Keratinocyte (primary cell): ENCODE measurements around the gene HMCES. TPM values are rescaled to one million over a fixed set of nuclear protein-coding genes. Genes with fewer than 3 reads are reported as not detected.

Experiments used
- DNase-seq: peaks from one replicate; pipeline ENCODE4 v3.0.0-alpha.2; 2011; ENCODE audit warnings: low read depth, missing footprints, low spot score
- FAIRE-seq: peaks from 2 replicates; lab custom pipeline; 2011; peaks lifted over from hg19 to GRCh38; lab: Jason Lieb, UNC
- H2AFZ ChIP-seq: 2 replicates; pipeline ENCODE4 v1.6.0; 2012; ENCODE audit warnings: low read length, control low read depth, inconsistent platforms; ENCODE audit not compliant: control insufficient read depth
- H3K27ac ChIP-seq: 2 replicates; pipeline ENCODE4 v1.5.1; 2011; ENCODE audit warnings: low read length; ENCODE audit not compliant: control insufficient read depth, insufficient read depth
- H3K27me3 ChIP-seq: 3 replicates; pipeline ENCODE4 v1.6.0; 2011; ENCODE audit warnings: low read length; ENCODE audit not compliant: control insufficient read depth, insufficient read depth; ENCODE audit errors: extremely low read depth
- H3K36me3 ChIP-seq, 2 experiments: 2 replicates in 1 of 2; 3 replicates in 1 of 2; pipeline ENCODE4 v1.5.1; 2011; ENCODE audit warnings: low read length in 2 of 2, mild to moderate bottlenecking in 1 of 2; ENCODE audit not compliant: control insufficient read depth in 2 of 2, insufficient read depth in 2 of 2; ENCODE audit errors: extremely low read depth in 1 of 2
- H3K4me1 ChIP-seq: 3 replicates; pipeline ENCODE4 v1.5.1; 2011; ENCODE audit warnings: low read length; ENCODE audit not compliant: control insufficient read depth, insufficient read depth; ENCODE audit errors: extremely low read depth
- H3K4me2 ChIP-seq: 3 replicates; pipeline ENCODE4 v1.6.0; 2011; ENCODE audit warnings: low read depth, low read length; ENCODE audit not compliant: control insufficient read depth, insufficient read depth; ENCODE audit errors: extremely low read depth
- H3K4me3 ChIP-seq, 3 experiments: fragments of 200-600 bp in 1 of 3; sonication (generic) in 1 of 3; 2 replicates in 2 of 3; 3 replicates in 1 of 3; pipeline ENCODE4 v1.5.1; 2011 to 2016; ENCODE audit warnings: low read length in 3 of 3, mild to moderate bottlenecking in 3 of 3, control low read depth in 2 of 3, inconsistent platforms in 1 of 3, low read depth in 1 of 3, mixed read lengths in 1 of 3, mixed run types in 1 of 3, moderate library complexity in 1 of 3; ENCODE audit not compliant: control insufficient read depth in 2 of 3, insufficient read depth in 2 of 3; ENCODE audit errors: extremely low read depth in 1 of 3
- H3K79me2 ChIP-seq: 2 replicates; pipeline ENCODE4 v1.6.0; 2012; ENCODE audit warnings: low read length; ENCODE audit not compliant: control insufficient read depth, insufficient read depth
- H3K9ac ChIP-seq: 3 replicates; pipeline ENCODE4 v1.6.0; 2011; ENCODE audit warnings: low read length; ENCODE audit not compliant: control insufficient read depth, insufficient read depth; ENCODE audit errors: extremely low read depth
- H3K9me1 ChIP-seq: 3 replicates; pipeline ENCODE4 v1.6.0; 2011; ENCODE audit warnings: low read length; ENCODE audit not compliant: control insufficient read depth, insufficient read depth; ENCODE audit errors: extremely low read depth
- H3K9me3 ChIP-seq: 2 replicates; pipeline ENCODE4 v1.5.1; 2012; ENCODE audit warnings: low read depth, low read length; ENCODE audit not compliant: control insufficient read depth
- H4K20me1 ChIP-seq: 3 replicates; pipeline ENCODE4 v1.6.0; 2011; ENCODE audit warnings: low read length; ENCODE audit not compliant: control insufficient read depth, insufficient read depth; ENCODE audit errors: extremely low read depth
- EZH2 ChIP-seq: IDR thresholded peaks from one replicate; pipeline ENCODE4 v1.6.1; 2012; ENCODE audit warnings: inconsistent platforms, mild to moderate bottlenecking, low read length, moderate library complexity
- dilution Hi-C: fragments of 300-500 bp; cut with MboI; formaldehyde crosslinking; loops from one replicate; pipeline ENCODE4 v1.7.0; 2020; ENCODE audit warnings: low sequenced_read_pairs; ENCODE audit not compliant: extremely low pct_ligation_motif_present
- polyA plus RNA-seq, 5 experiments: library from polyadenylated mRNA; depleted of rRNA in 3 of 5; stranded (reverse) in 3 of 5; stranded (forward) in 1 of 5; unstranded in 1 of 5; fragments of >200 nt; gene quantifications; 1 replicate in 1 of 5; 2 replicates in 3 of 5; 3 replicates in 1 of 5; pipeline versions ENCODE4 v1.2.1 to v1.2.3, GENCODE V29; 2011 to 2012; ENCODE audit warnings: missing spikeins in 2 of 5, low read depth in 1 of 5, low replicate concordance in 1 of 5
- TF ChIP-seq, protein P1 (sequence below), 3 experiments: IDR thresholded peaks in 1 of 3; conservative IDR thresholded peaks in 1 of 3; optimal IDR thresholded peaks in 1 of 3; 2 replicates in 2 of 3; 3 replicates in 1 of 3; pipeline versions ENCODE3 to v1.5.1; 2011; ENCODE audit warnings: low read length in 3 of 3, mild to moderate bottlenecking in 3 of 3, moderate library complexity in 2 of 3, control low read depth in 1 of 3, inconsistent platforms in 1 of 3; ENCODE audit not compliant: insufficient read depth in 2 of 3; ENCODE audit errors: extremely low read depth in 1 of 3

The HMCES gene
- polyA plus RNA-seq, 1 donor (not counting 4 experiments of a cell fraction or from before 2014, with no cell fraction given), result 54.6 TPM

DNA sequence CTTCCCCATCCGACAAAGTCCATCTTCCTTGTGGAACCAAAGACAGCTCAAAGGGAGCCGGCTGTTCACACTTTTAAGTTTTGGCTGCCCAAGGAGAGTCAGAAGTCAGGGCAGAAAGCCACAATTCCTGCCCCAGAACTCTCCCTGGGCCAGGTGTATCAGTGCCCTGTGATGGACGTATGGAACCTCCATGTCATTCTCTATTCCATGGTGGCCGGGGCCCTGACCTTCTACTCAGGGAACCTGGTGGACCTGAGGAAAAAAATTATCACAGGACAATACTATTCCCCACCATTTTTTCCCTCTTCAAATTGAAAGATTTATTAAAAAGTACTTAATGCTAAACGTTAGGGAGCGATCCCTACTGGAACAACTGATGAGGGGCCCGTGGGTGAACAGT, 66.6 kb downstream of the HMCES start:
- dilution Hi-C loops, result no loop called here
- DNase-seq (no peak), FAIRE-seq (no peak)
- TF ChIP-seq EZH2, result no peak
- TF ChIP-seq, protein P1, sequence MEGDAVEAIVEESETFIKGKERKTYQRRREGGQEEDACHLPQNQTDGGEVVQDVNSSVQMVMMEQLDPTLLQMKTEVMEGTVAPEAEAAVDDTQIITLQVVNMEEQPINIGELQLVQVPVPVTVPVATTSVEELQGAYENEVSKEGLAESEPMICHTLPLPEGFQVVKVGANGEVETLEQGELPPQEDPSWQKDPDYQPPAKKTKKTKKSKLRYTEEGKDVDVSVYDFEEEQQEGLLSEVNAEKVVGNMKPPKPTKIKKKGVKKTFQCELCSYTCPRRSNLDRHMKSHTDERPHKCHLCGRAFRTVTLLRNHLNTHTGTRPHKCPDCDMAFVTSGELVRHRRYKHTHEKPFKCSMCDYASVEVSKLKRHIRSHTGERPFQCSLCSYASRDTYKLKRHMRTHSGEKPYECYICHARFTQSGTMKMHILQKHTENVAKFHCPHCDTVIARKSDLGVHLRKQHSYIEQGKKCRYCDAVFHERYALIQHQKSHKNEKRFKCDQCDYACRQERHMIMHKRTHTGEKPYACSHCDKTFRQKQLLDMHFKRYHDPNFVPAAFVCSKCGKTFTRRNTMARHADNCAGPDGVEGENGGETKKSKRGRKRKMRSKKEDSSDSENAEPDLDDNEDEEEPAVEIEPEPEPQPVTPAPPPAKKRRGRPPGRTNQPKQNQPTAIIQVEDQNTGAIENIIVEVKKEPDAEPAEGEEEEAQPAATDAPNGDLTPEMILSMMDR (optimal IDR thresholded peaks at IDR 0.05 in 1 of 3, IDR thresholded peaks at IDR 0.05 in 1 of 3, conservative IDR thresholded peaks at IDR 0.05 in 1 of 3; ENCODE audit: extremely low read depth in 1 of 3, insufficient read depth in 2 of 3, low read length in 3 of 3), result no peak
- Histone ChIP-seq H3K4me2 (no peak overlapping the region), H3K27me3 (peaks cover 13% of the 10 kb centered on the region), H3K79me2 (no peaks in the 10 kb centered on the region), H4K20me1 (no peaks in the 10 kb centered on the region), H3K27ac (no peak overlapping the region), H3K9me3 (no peaks in the 10 kb centered on the region), H3K4me3 (no peak overlapping the region), H2AFZ (no peak overlapping the region), H3K9me1 (no peaks in the 10 kb centered on the region), H3K36me3 (no peaks in the 10 kb centered on the region), H3K4me1 (no peaks in the 10 kb centered on the region), H3K9ac (no peak overlapping the region)

DNA sequence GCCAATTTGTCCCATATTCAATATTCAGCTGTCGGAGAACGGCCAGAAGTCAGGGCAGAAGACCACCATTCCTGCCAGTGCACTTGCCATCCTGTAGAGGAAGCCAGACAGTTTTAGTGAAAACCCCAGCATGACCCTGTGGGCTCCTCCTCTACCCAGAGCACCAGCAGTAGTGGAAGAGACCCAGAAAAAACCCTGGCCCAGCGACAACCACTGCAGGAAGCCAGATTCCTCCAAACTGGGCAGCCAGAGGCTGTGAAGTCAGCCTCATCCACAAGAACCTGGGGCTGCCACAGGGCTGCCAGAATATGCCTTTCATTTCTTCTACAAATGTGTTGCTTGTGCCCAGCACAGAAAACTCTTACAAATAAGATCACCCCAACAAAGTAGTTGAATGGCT, 67.3 kb downstream of the HMCES start:
- Histone ChIP-seq H3K4me1 (no peaks in the 10 kb centered on the region), H2AFZ (no peak overlapping the region), H3K9ac (no peak overlapping the region), H3K27me3 (peaks cover 13% of the 10 kb centered on the region), H3K36me3 (no peaks in the 10 kb centered on the region), H3K9me3 (no peaks in the 10 kb centered on the region), H3K4me3 (no peak overlapping the region), H4K20me1 (no peaks in the 10 kb centered on the region), H3K9me1 (no peaks in the 10 kb centered on the region), H3K4me2 (no peak overlapping the region), H3K79me2 (no peaks in the 10 kb centered on the region), H3K27ac (no peak overlapping the region)
- FAIRE-seq (no peak), DNase-seq (no peak)
- TF ChIP-seq, protein P1 (optimal IDR thresholded peaks at IDR 0.05 in 1 of 3, IDR thresholded peaks at IDR 0.05 in 1 of 3, conservative IDR thresholded peaks at IDR 0.05 in 1 of 3; ENCODE audit: extremely low read depth in 1 of 3, insufficient read depth in 2 of 3, low read length in 3 of 3), result no peak
- no peak for TF ChIP-seq EZH2
- dilution Hi-C loops, result no loop called here
